HepG2 (cell line): Measurements from ENCODE around the gene SPATA25. TPM values are rescaled to one million over a fixed set of nuclear protein-coding genes. Genes with fewer than 3 reads are reported as not detected.

ENCODE experiments used
- EEA1 ChIP-seq: sonication (generic); formaldehyde crosslinking; IDR thresholded peaks from 2 replicates; pipeline ENCODE4 v1.5.1; 2020; ENCODE audit warnings: mild to moderate bottlenecking, missing genetic modification reagents, borderline replicate concordance
- ELF1 ChIP-seq: sonication (generic); formaldehyde crosslinking; IDR thresholded peaks from 2 replicates; pipeline ENCODE4 v1.4.0; 2020; ENCODE audit warnings: missing genetic modification reagents
- FOXC1 ChIP-seq: sonication (generic); formaldehyde crosslinking; IDR thresholded peaks from 2 replicates; pipeline ENCODE4 v1.8.0; 2022; ENCODE audit warnings: mild to moderate bottlenecking, missing genetic modification reagents, borderline replicate concordance
- SMAD3 ChIP-seq: sonication (generic); formaldehyde crosslinking; IDR thresholded peaks from 2 replicates; pipeline ENCODE4 v1.4.0; 2020; ENCODE audit warnings: missing genetic modification reagents
- SP4 ChIP-seq: sonication (generic); formaldehyde crosslinking; IDR thresholded peaks from 2 replicates; pipeline ENCODE4 v1.8.1; 2023; ENCODE audit warnings: mild to moderate bottlenecking, missing genetic modification reagents
- ZNF350 ChIP-seq: sonication (generic); formaldehyde crosslinking; IDR thresholded peaks from 2 replicates; pipeline ENCODE4 v1.4.0; 2020; ENCODE audit warnings: mild to moderate bottlenecking, low read depth, missing genetic modification reagents, borderline replicate concordance
- ZNF768 ChIP-seq: sonication (generic); formaldehyde crosslinking; IDR thresholded peaks from 2 replicates; pipeline ENCODE4 v1.4.0; 2020; ENCODE audit warnings: missing genetic modification reagents
- polyA plus RNA-seq, 8 experiments: library from polyadenylated mRNA; depleted of rRNA in 3 of 8; stranded (reverse) in 7 of 8; unstranded in 1 of 8; fragments of >200 nt; fragmentation: Illumina TruSeq in 4 of 8; extraction: Trizol in 4 of 8; gene quantifications; 2 replicates each; pipeline versions ENCODE4 v1.2.1 to v1.2.3, GENCODE V29; 2011 to 2016; ENCODE audit warnings: low read depth in 4 of 8, missing spikeins in 1 of 8, mixed read lengths in 1 of 8; ENCODE audit not compliant: insufficient read depth in 1 of 8
- total RNA-seq, 5 experiments: library from RNA; depleted of rRNA; stranded (reverse); fragments of >200 nt; fragmentation: Illumina TruSeq; extraction: Trizol; gene quantifications; 2 replicates each; pipeline ENCODE4 v1.2.3, GENCODE V29; 2016; ENCODE audit warnings: low read depth in 1 of 5
- TF ChIP-seq, protein P1 (sequence below): sonication (generic); formaldehyde crosslinking; IDR thresholded peaks from 2 replicates; pipeline ENCODE4 v1.5.1; 2020; ENCODE audit warnings: mild to moderate bottlenecking, missing genetic modification reagents, moderate library complexity
- TF ChIP-seq, protein P2 (sequence below): sonication (generic); formaldehyde crosslinking; IDR thresholded peaks from 2 replicates; pipeline ENCODE4 v1.9.0; 2021; ENCODE audit warnings: missing genetic modification reagents, mild to moderate bottlenecking, borderline replicate concordance
- TF ChIP-seq, protein P3 (sequence below): sonication (generic); formaldehyde crosslinking; IDR thresholded peaks from 2 replicates; pipeline ENCODE4 v1.4.0; 2020; ENCODE audit warnings: missing genetic modification reagents
- TF ChIP-seq, protein P4 (sequence below): sonication (generic); formaldehyde crosslinking; IDR thresholded peaks from 2 replicates; pipeline ENCODE4 v1.4.0; 2020; ENCODE audit warnings: mild to moderate bottlenecking, missing genetic modification reagents
- TF ChIP-seq, protein P5 (sequence below): sonication (generic); formaldehyde crosslinking; IDR thresholded peaks from 2 replicates; pipeline ENCODE4 v1.8.1; 2023; ENCODE audit warnings: mild to moderate bottlenecking, inconsistent platforms, moderate library complexity, missing genetic modification reagents, borderline replicate concordance
- TF ChIP-seq, protein P6 (sequence below): sonication (generic); formaldehyde crosslinking; IDR thresholded peaks from 2 replicates; pipeline ENCODE4 v1.9.0; 2022; ENCODE audit warnings: missing genetic modification reagents, mild to moderate bottlenecking, borderline replicate concordance

The SPATA25 gene
- total and polyA plus RNA-seq, 2 of the 13 experiments (the other 11 are each of a cell fraction or from before 2014, with no cell fraction given): 4.8 to 7.6 TPM

DNA sequence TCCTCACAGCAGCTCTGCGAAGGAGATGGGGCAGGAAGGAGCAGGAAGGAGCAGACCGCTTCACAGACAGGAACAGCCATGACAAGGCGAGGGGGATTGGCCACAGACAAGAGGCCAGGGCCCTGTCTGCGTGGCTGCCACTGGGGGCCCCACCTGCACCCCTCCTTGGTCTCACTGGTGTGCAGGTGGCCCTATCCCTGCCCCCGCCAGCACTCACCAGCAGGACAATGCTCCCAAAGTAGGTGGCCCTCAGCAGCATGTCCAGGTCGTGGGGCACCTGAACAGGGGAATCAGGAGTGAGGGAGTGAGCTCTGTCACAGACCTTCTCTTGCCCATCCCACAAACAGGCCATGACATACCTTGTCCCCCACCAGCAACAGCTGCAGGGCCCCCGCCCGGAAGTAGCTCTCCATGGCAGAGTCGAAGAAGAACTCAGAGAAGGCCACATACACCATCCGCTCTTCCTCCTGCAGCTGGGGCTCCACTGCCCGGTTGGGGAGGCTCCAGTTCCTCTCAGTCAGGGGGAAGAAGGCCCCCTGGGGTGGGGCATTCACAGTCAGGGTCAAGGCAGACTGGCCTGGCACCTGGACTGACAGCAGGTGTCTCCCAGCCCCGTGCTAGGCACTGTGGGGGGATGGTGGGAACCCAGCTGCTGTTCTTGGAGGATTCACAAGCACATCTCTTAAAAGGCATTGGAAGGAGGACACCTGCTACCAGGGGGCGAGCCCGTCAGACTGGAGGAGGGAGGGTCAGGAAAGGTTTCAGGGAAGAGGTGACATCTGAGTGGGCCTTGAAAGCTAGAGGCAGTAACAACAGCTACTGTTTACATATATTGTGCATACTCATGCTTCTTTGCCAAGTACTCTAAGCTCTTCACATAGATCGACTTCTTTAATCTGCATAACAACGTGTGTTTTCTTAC is 17.4 kb upstream of the SPATA25 start (continued):
- TF ChIP-seq, protein P1, sequence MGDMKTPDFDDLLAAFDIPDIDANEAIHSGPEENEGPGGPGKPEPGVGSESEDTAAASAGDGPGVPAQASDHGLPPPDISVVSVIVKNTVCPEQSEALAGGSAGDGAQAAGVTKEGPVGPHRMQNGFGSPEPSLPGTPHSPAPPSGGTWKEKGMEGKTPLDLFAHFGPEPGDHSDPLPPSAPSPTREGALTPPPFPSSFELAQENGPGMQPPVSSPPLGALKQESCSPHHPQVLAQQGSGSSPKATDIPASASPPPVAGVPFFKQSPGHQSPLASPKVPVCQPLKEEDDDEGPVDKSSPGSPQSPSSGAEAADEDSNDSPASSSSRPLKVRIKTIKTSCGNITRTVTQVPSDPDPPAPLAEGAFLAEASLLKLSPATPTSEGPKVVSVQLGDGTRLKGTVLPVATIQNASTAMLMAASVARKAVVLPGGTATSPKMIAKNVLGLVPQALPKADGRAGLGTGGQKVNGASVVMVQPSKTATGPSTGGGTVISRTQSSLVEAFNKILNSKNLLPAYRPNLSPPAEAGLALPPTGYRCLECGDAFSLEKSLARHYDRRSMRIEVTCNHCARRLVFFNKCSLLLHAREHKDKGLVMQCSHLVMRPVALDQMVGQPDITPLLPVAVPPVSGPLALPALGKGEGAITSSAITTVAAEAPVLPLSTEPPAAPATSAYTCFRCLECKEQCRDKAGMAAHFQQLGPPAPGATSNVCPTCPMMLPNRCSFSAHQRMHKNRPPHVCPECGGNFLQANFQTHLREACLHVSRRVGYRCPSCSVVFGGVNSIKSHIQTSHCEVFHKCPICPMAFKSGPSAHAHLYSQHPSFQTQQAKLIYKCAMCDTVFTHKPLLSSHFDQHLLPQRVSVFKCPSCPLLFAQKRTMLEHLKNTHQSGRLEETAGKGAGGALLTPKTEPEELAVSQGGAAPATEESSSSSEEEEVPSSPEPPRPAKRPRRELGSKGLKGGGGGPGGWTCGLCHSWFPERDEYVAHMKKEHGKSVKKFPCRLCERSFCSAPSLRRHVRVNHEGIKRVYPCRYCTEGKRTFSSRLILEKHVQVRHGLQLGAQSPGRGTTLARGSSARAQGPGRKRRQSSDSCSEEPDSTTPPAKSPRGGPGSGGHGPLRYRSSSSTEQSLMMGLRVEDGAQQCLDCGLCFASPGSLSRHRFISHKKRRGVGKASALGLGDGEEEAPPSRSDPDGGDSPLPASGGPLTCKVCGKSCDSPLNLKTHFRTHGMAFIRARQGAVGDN (CRISPR knock-in tag): peak; percentile 55; the same call in 1 of the 2 replicates
- TF ChIP-seq, protein P2, sequence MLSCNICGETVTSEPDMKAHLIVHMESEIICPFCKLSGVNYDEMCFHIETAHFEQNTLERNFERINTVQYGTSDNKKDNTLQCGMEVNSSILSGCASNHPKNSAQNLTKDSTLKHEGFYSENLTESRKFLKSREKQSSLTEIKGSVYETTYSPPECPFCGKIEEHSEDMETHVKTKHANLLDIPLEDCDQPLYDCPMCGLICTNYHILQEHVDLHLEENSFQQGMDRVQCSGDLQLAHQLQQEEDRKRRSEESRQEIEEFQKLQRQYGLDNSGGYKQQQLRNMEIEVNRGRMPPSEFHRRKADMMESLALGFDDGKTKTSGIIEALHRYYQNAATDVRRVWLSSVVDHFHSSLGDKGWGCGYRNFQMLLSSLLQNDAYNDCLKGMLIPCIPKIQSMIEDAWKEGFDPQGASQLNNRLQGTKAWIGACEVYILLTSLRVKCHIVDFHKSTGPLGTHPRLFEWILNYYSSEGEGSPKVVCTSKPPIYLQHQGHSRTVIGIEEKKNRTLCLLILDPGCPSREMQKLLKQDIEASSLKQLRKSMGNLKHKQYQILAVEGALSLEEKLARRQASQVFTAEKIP: no peak
- TF ChIP-seq, protein P3, sequence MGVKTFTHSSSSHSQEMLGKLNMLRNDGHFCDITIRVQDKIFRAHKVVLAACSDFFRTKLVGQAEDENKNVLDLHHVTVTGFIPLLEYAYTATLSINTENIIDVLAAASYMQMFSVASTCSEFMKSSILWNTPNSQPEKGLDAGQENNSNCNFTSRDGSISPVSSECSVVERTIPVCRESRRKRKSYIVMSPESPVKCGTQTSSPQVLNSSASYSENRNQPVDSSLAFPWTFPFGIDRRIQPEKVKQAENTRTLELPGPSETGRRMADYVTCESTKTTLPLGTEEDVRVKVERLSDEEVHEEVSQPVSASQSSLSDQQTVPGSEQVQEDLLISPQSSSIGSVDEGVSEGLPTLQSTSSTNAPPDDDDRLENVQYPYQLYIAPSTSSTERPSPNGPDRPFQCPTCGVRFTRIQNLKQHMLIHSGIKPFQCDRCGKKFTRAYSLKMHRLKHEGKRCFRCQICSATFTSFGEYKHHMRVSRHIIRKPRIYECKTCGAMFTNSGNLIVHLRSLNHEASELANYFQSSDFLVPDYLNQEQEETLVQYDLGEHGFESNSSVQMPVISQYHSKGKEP (CRISPR knock-in tag): no peak
- no peak for TF ChIP-seq ELF1 (CRISPR knock-in tag)
- no peak for TF ChIP-seq EEA1 (CRISPR knock-in tag)
- TF ChIP-seq SP4 (CRISPR knock-in tag): no peak; the same call in 1 of the 2 replicates
- TF ChIP-seq ZNF768 (CRISPR knock-in tag): peak; percentile 14; the same call in 1 of the 2 replicates
- TF ChIP-seq, protein P4, sequence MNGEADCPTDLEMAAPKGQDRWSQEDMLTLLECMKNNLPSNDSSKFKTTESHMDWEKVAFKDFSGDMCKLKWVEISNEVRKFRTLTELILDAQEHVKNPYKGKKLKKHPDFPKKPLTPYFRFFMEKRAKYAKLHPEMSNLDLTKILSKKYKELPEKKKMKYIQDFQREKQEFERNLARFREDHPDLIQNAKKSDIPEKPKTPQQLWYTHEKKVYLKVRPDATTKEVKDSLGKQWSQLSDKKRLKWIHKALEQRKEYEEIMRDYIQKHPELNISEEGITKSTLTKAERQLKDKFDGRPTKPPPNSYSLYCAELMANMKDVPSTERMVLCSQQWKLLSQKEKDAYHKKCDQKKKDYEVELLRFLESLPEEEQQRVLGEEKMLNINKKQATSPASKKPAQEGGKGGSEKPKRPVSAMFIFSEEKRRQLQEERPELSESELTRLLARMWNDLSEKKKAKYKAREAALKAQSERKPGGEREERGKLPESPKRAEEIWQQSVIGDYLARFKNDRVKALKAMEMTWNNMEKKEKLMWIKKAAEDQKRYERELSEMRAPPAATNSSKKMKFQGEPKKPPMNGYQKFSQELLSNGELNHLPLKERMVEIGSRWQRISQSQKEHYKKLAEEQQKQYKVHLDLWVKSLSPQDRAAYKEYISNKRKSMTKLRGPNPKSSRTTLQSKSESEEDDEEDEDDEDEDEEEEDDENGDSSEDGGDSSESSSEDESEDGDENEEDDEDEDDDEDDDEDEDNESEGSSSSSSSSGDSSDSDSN: peak; percentile 22; the same call in 1 of the 2 replicates
- no peak for TF ChIP-seq SMAD3
- TF ChIP-seq, protein P5, sequence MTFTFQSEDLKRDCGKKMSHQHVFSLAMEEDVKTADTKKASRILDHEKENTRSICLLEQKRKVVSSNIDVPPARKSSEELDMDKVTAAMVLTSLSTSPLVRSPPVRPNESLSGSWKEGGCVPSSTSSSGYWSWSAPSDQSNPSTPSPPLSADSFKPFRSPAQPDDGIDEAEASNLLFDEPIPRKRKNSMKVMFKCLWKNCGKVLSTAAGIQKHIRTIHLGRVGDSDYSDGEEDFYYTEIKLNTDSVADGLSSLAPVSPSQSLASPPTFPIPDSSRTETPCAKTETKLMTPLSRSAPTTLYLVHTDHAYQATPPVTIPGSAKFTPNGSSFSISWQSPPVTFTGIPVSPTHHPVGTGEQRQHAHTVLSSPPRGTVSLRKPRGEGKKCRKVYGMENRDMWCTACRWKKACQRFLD (CRISPR knock-in tag): peak; percentile 24; the same call in 1 of the 2 replicates
- no peak for TF ChIP-seq FOXC1
- TF ChIP-seq ZNF350 (CRISPR knock-in tag): peak; percentile 53; the same call in 1 of the 2 replicates
- TF ChIP-seq, protein P6, sequence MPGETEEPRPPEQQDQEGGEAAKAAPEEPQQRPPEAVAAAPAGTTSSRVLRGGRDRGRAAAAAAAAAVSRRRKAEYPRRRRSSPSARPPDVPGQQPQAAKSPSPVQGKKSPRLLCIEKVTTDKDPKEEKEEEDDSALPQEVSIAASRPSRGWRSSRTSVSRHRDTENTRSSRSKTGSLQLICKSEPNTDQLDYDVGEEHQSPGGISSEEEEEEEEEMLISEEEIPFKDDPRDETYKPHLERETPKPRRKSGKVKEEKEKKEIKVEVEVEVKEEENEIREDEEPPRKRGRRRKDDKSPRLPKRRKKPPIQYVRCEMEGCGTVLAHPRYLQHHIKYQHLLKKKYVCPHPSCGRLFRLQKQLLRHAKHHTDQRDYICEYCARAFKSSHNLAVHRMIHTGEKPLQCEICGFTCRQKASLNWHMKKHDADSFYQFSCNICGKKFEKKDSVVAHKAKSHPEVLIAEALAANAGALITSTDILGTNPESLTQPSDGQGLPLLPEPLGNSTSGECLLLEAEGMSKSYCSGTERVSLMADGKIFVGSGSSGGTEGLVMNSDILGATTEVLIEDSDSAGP (CRISPR knock-in tag): peak; percentile 49; the same call in 1 of the 2 replicates
